Pulmonary artery endothelial cell (primary cell): ENCODE results near the gene RCBTB1. TPM values are rescaled to one million over a fixed set of nuclear protein-coding genes. Genes with fewer than 3 reads are reported as not detected.
"Not testable (repeated sequence)": the region's sequence is repeated elsewhere in the genome, so short reads cannot be mapped to it uniquely, and the experiment has no call there.

Experiments
- DNase-seq: peaks from one replicate; pipeline ENCODE4 v3.0.0-alpha.2; 2011; ENCODE audit warnings: low read depth, low spot score
- total RNA-seq: library from RNA; depleted of rRNA; stranded (reverse); fragments of >200 nt; gene quantifications from 2 replicates; pipeline ENCODE4 v1.2.3, GENCODE V29; 2014

The RCBTB1 gene
- 19.3 and 22.6 TPM in 2 replicates for total RNA-seq

DNA sequence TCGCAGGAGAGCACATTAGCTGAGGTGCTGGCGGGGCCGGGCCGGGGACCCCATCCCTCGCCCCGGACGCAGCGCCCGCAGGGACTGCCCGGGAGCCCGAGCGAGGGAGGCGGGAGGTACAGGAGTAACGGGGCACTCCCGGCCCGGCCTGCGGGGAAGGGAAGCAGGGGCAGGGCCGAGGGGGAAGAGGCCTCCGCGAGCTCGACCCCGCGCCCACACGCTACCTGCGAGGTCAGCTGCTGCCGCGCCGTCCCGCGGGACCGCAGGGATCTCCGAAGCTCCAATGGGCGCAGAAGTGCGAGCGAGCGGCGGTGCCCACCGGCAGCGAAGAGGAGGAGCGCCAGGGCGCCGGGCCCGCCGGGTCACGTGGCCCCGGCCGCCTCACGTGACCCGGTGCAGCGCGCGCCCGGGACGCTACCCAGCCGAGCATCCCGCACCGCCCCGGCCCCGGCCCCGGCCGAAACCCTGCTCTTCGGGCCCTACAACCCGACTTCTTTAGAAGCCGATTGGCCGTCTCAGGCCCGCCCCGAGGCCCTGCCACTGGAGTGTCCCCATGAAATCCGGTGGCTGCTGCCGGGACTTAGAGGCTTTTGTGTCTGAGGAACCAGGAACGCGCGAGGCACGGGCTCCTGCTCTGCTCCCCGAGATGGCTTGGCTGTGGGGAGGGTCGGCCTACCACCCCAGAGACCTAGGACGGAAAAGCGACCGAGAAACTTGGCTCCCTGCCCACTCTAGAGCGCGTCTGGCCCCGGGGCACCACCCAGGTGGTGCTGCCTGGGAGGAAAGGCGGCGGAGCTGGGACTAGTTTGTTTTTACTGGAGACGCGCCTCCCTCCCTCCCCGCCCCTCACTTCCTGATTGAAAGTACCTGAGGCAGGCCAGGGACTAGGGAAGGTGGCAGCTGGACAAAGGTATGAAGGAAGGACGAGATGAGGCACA, at the start of gene RCBTB1:
RCBTB1 (minus strand) TSS at position 339 of the 938 bp plus-strand sequence. CDS start 18,279 bp downstream, outside the sequence.
- no peak for DNase-seq

DNA sequence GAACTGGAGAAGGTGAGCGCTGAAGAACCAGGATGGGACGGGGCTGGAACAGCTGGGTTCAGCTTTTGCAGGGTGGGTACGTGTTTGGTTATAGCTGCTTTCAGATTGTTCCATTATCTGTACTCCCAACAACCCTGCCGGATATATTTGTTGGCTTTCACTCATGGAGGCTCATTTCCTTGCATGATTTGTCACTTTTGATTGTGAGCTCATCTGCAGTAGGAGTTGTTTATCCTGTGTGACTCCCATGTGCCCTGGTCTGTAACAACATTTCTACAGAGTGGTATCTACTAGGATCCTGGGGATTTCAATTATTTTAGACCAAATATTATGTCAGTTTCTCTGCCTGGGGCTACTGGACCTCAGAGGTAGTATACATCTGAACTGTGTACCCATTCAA, 48.4 kb upstream of the RCBTB1 start:
- DNase-seq: peak; percentile 46

DNA sequence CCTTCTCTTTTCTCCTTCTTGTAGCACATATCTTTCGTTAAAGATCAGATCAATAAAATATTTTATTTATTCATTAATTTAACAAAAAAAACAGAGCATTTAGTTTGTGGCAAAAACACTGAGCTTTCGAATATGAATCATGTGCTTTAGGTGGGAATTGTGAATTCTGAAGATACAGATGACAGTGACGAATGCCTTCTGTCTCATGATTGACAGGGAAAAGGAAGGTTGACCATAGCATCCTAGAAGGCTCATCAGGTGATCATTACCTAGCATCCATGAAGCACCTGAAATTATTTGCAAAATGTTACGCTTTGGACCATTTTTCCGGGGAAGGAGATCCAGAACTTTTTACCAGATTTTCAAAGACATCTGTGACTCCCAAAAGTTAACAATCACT, 46.8 kb upstream of the RCBTB1 start:
- no peak for DNase-seq

DNA sequence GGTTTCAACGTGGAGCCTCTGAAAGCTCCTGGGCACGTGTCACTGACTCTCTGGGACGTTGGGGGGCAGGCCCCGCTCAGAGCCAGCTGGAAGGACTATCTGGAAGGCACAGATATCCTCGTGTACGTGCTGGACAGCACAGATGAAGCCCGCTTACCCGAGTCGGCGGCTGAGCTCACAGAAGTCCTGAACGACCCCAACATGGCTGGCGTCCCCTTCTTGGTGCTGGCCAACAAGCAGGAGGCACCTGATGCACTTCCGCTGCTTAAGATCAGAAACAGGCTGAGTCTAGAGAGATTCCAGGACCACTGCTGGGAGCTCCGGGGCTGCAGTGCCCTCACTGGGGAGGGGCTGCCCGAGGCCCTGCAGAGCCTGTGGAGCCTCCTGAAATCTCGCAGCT, 45.2 kb upstream of the RCBTB1 start:
- no peak for DNase-seq

DNA sequence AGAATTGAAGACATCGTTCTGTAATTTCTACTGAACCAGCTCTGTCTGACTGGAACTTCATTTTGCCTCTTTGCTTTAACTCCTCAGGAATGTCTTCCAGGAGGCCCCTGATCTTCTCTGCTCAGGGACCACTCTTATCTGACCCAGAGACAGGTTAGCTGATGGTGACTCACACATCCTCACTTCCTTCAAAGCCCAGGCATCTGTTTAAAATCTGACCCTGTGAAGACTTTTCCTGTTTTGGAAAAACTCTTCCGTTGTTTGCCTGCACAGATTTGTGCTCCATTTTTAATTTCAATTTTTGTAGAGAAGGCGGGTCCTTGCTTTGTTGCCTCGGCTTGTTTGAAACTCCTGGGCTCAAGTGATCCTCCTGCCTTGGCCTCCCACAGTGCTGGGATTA, 44.6 kb upstream of the RCBTB1 start:
- peak; percentile 46 for DNase-seq

DNA sequence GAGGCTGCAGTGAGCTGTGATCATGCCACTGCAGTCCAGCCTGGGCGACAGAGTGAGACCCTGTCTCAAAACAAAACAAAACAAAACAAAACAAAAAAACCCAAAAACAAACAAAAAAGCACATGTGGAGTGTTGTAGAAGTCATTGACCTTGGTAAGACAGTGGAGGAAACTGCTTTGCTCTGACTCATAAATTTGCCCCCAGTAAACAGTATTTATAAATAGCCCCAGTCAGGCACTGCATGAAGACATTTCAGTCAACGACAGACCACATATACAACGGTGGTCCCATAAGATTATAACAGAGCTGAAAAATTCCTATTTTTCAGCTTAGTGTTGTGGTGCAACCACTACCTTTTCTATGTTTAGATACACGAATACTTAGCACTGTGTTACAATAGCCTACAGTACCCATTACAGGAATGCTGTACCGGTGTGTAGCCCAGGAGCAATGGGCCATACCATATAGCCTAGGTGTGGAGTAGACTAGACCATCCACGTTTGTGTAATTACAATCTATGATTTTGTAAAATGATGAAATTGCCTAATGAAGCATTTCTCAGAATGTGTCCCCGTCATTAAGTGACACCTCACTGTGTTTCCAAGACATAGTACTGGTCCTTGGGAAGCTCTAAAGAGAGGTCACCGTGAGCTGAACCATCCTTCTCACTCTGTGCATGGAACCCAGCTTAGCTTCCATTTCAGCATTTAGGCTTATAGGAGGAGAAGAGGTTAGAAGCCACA, 44.0 kb upstream of the RCBTB1 start:
- no peak for DNase-seq

DNA sequence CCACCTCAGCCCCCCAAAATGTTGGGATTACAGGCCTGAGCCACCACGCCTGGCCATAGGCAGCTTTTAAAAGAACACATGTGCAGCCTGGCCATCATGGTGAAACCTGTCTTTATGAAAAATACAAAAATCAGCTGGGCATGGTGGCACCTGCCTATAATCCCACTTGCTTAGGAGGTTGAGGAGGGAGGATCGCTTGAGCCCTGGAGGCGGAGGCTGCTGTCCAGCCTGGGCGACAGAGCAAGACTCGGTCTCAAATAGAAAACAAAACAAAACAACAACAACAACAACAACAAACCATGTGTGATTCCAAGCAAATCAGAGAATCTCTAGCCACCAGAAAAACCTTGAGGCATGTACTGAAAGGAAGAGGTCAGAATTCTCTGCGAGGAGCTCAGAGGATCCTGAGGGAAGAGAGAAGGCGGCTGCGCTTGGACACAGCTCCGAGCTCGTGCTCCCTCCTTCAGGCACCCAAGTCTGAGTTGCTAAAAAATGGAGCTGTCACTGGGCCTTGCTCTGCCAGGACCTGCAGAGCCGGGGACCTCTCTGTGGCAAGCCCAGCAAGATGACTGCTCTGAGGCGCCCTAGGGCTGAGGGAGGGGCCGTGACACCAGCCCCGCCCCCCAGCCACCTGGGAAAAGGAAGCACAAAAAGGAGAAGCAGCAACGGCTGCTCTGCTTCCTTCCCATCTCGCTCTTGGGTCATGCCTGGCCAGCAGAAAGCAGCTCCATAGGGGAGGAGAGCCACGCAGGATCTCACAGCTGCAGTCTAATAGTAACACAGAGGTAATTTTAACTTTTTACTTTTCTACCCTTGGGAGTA, 42.7 kb upstream of the RCBTB1 start, which contains the start of gene ARL11:
ARL11 (plus strand) TSS at position 677 of the 822 bp plus-strand sequence. CDS start 1,941 bp downstream, outside the sequence.
- DNase-seq: no peak

DNA sequence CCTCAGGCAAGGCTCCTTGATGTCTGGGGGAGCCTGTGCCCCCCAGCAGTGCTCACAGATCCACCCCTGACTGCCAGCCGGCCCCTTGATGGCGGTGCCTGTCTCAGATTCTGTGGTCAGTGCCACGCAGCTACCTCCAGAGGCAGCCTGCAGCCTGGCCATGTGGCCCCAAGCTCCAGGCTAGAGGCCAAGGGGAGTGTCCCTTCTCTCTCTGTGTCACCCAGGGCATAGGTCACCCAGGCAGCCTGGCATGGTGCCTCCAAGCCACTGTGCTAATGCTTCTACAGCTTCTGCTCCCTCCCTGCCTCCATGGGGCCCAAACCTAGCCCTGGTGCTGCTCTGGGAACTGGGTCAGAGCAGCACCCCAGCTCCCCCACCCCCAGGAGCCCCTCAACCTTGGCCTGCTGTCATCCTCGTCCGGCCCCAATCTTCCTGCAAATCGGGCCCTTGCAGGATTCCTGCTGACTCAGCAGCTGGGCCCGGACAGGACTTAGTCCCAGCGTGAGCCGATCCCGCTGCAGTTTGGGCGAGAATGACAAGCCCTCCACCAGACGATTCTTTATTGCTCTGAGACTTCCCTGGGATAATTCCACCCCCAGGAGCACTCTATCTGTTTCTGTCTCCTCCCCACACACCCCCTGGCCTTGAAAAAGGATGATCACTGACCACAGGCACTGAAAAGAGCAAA, 40.2 kb upstream of the RCBTB1 start:
- DNase-seq: no peak

DNA sequence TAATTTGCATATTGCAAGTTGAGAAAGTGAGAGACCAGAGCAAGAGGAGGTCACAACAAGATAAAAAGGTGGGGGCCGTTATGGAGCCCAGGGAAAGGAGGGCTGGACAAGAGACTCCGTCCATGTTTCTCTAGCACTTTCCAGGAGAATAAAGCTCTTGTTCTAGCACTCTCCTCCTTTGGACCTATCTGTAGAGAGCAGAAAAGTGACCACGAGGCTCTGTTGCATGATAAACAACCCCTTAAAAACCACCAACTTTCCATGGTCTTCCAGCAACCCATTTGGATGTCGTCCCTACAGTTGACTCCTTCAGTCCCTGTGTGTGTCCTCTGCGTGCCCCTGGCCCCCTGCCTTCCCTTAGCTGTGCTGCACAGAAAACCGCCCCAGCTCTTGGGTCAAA, 38.9 kb upstream of the RCBTB1 start:
- no peak for DNase-seq

DNA sequence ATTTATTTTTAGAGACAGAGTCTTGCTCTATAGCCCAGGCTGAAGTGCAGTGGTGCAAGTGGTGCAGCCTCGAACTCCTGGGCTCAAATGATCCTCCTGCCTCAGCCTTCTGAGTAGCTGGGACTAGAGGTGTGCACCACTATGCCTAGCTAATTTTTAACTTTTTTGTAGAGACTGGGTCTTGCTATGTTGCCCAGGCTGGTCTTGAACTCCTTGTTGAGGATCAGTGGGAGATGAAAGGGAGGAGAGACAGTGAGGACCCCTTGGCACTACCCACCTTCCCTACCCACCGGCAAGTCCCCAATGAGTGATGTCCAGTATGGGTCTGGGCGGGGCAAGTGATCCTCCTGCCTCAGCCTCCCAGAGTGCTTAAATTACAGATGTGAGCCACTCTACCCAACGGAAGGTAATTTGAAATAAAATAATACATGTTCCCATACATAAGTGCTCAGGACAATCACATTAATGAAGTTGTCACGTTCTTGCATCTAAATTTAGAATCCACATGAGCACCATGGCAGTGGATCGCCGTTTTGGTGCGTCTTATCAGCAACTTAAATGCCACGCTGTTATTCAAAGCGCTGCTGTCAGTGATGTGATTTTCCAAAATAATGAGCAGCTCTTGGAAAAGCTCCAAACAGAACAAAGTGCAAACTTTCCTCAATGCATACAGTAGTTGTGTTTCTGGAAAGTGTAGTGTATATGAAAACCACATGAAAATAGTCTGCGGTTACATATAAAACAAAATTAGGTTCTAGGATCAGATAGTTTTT, 37.0 kb upstream of the RCBTB1 start:
- DNase-seq: no peak

DNA sequence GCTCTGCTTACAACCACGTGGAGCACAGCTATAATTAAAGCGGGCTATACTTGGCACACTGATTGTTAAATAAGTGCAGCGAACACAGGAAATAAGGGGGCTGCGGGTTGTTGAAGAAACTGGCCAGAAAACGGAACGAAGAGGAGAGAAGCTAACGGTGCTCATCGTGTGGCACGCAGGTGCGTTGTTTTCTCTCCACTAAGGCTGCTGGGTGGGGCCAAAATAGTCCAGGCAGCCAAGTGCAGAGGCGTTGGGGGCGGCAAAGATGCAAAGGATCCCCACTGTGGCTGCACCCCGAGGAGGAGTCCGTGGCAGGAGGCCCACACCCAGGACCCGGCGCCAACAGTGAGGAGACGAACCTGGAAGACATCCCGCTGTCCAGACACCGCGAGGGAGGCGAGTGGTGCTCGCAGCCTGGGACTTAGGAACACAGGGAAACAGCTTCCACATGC, 34.8 kb upstream of the RCBTB1 start:
- no peak for DNase-seq

DNA sequence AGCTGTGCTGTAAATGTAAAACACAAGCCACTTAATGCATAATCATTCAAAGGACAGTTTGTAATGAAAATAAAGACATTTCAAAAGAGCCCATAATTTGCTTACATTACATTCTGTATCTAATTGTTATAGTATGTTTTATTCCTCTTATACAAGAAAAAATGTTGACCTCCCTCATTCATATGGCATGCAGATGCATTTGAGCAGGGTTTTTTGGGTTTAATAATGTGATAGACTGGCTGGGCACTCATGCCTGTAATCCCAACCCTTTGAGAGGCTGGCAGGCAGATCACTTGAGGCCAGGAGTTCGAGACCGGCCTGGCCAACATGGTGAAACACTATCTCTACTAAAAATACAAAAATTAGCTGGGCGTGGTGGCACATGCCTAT, 31.3 kb upstream of the RCBTB1 start:
- DNase-seq: no peak

DNA sequence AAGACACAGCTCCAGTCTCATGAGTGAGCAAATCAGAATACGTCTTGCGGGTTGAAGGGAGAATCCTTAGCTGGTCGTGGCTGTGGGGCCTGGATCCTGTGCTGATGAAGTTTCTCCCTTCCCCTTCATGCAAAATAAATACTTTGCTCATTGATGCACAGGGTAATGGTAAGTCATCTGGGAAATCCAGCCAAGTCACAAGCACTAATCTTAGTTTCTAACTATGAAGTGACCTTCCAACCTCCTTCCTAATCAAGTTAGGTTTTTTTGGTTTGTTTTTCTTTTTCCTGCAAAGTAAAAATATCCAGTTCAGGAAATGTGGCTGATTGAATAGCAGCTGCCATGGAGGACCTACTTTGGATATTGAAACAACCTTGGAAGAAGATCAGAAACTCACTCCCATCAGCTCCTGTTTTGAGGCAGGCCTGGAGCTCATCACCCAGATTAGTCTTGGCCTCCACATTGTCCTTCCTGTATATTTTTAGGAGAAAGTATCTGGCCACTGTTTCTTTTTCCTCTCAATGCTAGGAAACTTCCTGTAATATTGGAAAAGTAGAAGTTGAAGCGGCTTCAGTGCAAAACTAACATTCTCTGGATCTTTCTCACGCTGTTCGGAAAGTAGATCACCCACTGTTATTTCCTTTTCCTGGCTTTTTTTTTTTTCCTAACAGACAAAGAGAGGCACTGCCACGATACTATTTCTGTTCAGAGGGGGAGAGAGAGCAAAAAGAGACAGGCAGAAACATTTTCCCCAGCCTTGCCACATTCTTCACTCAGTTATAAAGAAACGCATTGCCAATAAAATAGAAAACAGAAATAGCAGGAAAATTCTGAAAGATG, 30.7 kb upstream of the RCBTB1 start:
- DNase-seq: peak; percentile 50

DNA sequence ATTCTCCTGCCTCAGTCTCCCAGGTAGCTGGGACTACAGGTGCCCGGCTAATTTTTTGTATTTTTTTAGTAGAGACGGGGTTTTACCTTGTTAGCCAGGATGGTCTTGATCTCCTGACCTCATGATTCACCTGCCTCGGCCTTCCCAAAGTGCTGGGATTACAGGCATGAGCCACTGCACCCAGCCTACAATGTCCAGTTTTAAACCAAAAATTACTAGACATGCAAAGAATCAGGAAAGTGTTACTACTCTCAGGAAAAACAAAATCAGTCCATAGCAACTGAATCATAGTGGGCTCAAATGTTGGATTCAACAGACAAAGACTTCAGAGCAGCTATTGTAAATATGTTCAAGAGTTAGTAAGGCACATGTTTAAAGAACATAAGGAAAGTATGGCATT, 26.7 kb upstream of the RCBTB1 start:
- not testable (repeated sequence) for DNase-seq

DNA sequence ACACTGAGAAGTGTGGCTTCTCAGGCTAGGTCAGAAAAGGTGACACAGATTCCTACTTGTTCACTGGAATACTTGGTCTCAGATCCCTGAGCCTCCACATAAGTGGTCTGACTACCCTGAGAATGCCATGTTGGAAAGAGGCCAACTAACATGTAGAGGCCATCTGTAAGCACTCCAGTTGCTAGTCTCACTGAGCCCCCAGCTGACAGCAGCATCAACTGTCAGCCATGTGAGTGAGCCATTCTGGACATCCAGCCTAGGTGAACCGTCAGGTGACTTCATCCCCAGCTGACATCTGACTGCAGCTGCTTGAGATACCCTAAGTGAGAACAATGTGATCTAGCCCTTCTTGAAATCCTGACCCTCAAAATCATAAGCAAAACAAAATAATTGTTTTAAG, 24.8 kb upstream of the RCBTB1 start:
- DNase-seq: no peak

DNA sequence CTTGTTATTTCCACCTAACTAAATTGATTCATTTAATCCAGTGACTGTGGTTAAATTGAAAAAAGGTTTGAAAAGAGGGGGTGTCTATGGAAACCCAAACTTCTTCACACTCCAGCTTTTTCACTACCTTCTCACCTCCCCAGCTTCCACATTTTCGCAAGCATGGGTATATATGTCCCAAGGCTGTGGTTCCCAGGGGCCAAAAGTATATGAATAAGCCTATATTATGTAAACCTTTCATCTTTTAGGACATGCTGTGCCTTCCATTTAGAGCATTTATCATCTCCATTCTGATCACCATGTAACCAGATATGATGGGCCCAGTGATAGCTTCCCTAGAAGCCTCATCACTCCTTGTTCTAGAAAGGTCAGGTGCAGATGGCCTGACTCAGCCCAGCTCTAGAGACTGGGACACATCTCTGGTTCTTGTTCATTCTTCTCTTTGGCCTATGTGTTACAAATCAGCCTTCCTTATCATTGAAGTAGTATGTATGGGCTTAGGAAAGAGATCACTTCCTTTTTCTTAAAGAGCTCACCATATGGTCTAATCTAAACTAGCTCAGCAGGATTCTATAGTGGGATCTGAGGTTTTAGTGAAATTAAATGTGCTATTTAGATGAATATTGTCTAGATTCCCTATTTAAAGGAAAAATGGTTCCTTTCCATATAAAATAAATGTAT, 23.4 kb upstream of the RCBTB1 start:
- DNase-seq: no peak

DNA sequence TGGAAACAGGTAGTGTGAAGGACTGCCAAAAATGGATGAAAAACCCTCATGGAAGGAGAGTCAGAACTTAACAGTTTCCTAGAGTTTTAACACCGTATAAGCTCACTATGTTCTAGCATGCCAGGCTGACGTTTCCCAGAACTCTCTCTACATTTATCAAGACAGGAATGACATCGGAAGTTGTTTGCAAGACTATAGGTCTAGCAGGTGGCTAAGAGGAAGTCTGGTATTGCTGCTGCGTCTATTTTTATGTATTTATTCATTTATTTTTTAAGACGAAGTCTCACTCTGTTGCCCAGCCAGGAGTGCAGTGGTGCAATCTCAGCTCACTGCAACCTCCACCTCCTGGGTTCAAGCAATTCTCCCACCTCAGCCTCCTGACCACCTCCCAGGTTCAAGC, 22.4 kb upstream of the RCBTB1 start:
- no peak for DNase-seq
